ENCODE data around the gene DIPK1C.

DIPK1C gene

GRCh38 chr18:74480149-74480651 lies 23.1 kb upstream of the DIPK1C start:
- DNase-seq = no peak

GRCh38 chr18:74479486-74480148 lies 22.5 kb upstream of the DIPK1C start:
- DNase-seq = no peak

GRCh38 chr18:74478880-74479279 lies 21.8 kb upstream of the DIPK1C start:
- DNase-seq = no peak

- DNase-seq = no peak
Measured at GRCh38 chr18:74478316-74478715, 21.2 kb upstream of the DIPK1C start.

- no peak for DNase-seq
Measured at GRCh38 chr18:74477771-74478170, 20.7 kb upstream of the DIPK1C start.

GRCh38 chr18:74476140-74476539 lies 19.0 kb upstream of the DIPK1C start:
- DNase-seq = no peak

- no peak for DNase-seq
Measured at GRCh38 chr18:74473976-74474640, 17.0 kb upstream of the DIPK1C start.

GRCh38 chr18:74472312-74472711 lies 15.2 kb upstream of the DIPK1C start:
- no peak for DNase-seq

- no peak for DNase-seq
Measured at GRCh38 chr18:74468547-74469061, 11.5 kb upstream of the DIPK1C start.

GRCh38 chr18:74465775-74466174 lies 8.7 kb upstream of the DIPK1C start:
- no peak for DNase-seq

GRCh38 chr18:74463983-74464382 lies 6.9 kb upstream of the DIPK1C start:
- no peak for DNase-seq

- DNase-seq = no peak
Measured at GRCh38 chr18:74463254-74463653, 6.1 kb upstream of the DIPK1C start.

- DNase-seq = no peak
Measured at GRCh38 chr18:74460825-74461224, 3.7 kb upstream of the DIPK1C start.

GRCh38 chr18:74459889-74460288 lies 2.8 kb upstream of the DIPK1C start:
- no peak for DNase-seq

- DNase-seq = no peak
Measured at GRCh38 chr18:74457725-74458421, 765 bp upstream of the DIPK1C start.

- DNase-seq = no peak
Measured at GRCh38 chr18:74456349-74457042, 612 bp downstream of the DIPK1C start.

GRCh38 chr18:74456017-74456348 lies 1.1 kb downstream of the DIPK1C start:
- DNase-seq = no peak

- DNase-seq = no peak
Measured at GRCh38 chr18:74455386-74455785, 1.7 kb downstream of the DIPK1C start.

- no peak for DNase-seq
Measured at GRCh38 chr18:74454279-74454751, 2.8 kb downstream of the DIPK1C start.

GRCh38 chr18:74453642-74454198 lies 3.4 kb downstream of the DIPK1C start:
- DNase-seq = no peak

GRCh38 chr18:74453016-74453566 lies 4.0 kb downstream of the DIPK1C start:
- no peak for DNase-seq

- DNase-seq = no peak
Measured at GRCh38 chr18:74451148-74451547, 6.0 kb downstream of the DIPK1C start.

All from effector CD8-positive, alpha-beta T cell (primary cell).